PFSK-1 (cell line): ENCODE data around the gene LSM14A.

Experiments
- FOXP2 ChIP-seq: optimal IDR thresholded peaks from 2 replicates; pipeline ENCODE3; 2011; ENCODE audit warnings: borderline replicate concordance, control low read depth, inconsistent platforms; ENCODE audit not compliant: insufficient read depth; ENCODE audit errors: extremely low read length, extremely low read depth
- POLR2AphosphoS5 ChIP-seq: IDR thresholded peaks from 2 replicates; pipeline ENCODE4 v1.6.1; 2012; ENCODE audit warnings: low read depth, mild to moderate bottlenecking, control low read depth, low read length, moderate library complexity
- REST ChIP-seq, 2 experiments: IDR thresholded peaks; 2 replicates each; pipeline versions ENCODE4 v1.6.1 to v1.8.0; 2011 to 2012; ENCODE audit warnings: low read depth in 2 of 2, low read length in 2 of 2, control low read depth in 1 of 2, inconsistent platforms in 1 of 2, mild to moderate bottlenecking in 1 of 2, moderate library complexity in 1 of 2; ENCODE audit not compliant: insufficient read depth in 1 of 2
- SIN3A ChIP-seq: IDR thresholded peaks from 2 replicates; pipeline ENCODE4 v1.6.1; 2012; ENCODE audit warnings: mild to moderate bottlenecking, low read length, moderate library complexity, borderline replicate concordance; ENCODE audit not compliant: insufficient read depth
- TAF1 ChIP-seq: IDR thresholded peaks from 2 replicates; pipeline ENCODE4 v1.6.1; 2012; ENCODE audit warnings: low read length, control low read depth, borderline replicate concordance; ENCODE audit not compliant: insufficient read depth

The LSM14A gene

DNA sequence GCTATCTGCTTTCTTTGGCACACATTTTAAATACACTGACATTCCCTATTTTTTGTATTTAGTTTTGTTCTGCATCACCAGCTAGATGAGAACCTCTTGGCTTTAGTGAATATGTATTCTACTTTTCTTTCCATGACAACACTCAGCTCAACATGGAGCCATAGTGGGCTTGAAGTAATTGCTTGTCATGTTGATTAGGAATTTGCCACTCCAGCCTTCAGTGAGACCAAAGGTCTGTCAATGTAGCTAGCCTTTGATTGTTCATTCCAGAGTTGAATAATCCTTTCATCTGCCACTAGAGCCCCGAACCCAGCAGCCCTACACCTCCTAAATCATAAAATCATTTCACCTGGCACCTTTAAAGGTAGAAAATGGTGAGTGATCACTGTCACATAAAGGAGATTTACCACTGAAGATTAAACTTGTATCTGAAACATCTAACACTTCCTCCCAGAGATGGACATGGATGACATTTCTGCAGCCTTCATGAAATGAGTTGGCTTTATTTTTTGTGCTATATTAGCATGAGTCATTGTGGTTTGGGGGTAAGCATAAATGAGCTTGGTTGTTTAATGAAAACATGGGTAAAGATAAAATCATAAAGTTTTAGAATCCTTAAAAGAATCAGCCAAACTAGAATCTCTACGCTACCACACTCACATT is 52.8 kb downstream of the LSM14A start:
- TF ChIP-seq TAF1, result no peak
- no peak for TF ChIP-seq SIN3A
- no peak for TF ChIP-seq POLR2AphosphoS5
- no peak for TF ChIP-seq REST (IDR thresholded peaks at IDR 0.05; ENCODE audit: insufficient read depth in 1 of 2, low read depth in 2 of 2, low read length in 2 of 2)

GRCh38 chr19:34225659-34226015 is 53.3 kb downstream of the LSM14A start:
- TF ChIP-seq TAF1 (no peak), POLR2AphosphoS5 (no peak), FOXP2 (no peak), REST (IDR thresholded peaks at IDR 0.05; ENCODE audit: insufficient read depth in 1 of 2, low read depth in 2 of 2, low read length in 2 of 2) (no peak), SIN3A (no peak)

- TF ChIP-seq FOXP2 (no peak), POLR2AphosphoS5 (no peak), SIN3A (no peak), REST (IDR thresholded peaks at IDR 0.05; ENCODE audit: insufficient read depth in 1 of 2, low read depth in 2 of 2, low read length in 2 of 2) (no peak), TAF1 (no peak)
Measured at GRCh38 chr19:34226036-34226435, 53.7 kb downstream of the LSM14A start.

DNA sequence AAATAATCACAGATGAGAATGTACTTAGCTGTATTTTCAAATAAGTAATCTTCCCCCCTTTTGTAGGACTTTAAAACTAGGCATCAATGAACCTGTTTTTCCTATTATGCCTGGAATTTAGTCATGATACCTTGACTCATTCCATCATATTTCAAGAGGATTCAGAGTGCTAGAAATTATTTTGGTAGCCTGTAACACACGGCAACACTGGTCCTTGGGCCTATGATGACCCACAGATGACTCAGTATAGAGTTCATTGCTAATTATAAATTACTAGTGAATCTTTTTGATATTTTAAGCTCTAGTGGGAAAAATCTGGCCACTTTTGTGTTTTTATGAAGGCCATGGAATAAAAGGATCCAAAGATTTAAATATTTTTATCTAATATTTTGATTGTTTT is 56.0 kb downstream of the LSM14A start:
- TF ChIP-seq POLR2AphosphoS5 (no peak), REST (IDR thresholded peaks at IDR 0.05; ENCODE audit: insufficient read depth in 1 of 2, low read depth in 2 of 2, low read length in 2 of 2) (no peak), SIN3A (no peak), FOXP2 (no peak), TAF1 (no peak)

- TF ChIP-seq FOXP2 (no peak), REST (IDR thresholded peaks at IDR 0.05; ENCODE audit: insufficient read depth in 1 of 2, low read depth in 2 of 2, low read length in 2 of 2) (no peak), POLR2AphosphoS5 (no peak), TAF1 (no peak), SIN3A (no peak)
Measured at GRCh38 chr19:34228762-34229161, 56.5 kb downstream of the LSM14A start.
